ENCODE measurements around the gene KLK4.
A peak's percentile ranks its signal among the peaks of the same experiment; 100 is the strongest.

GRCh38 chr19:50870417-50871089 is 40.6 kb downstream of the KLK4 start:
- TF ChIP-seq CTCF (IDR thresholded peaks at IDR 0.05; ENCODE audit: extremely low read depth in 1 of 2, insufficient read depth in 1 of 2, low read depth in 1 of 2, low read length in 2 of 2) (peak in 1 of 2 donors; percentile 12), POLR2AphosphoS5 (IDR thresholded peaks at IDR 0.05; ENCODE audit: insufficient read depth, low read depth, low read length) (no peak), FOS (IDR thresholded peaks at IDR 0.05; ENCODE audit: borderline replicate concordance, insufficient read depth, low read length) (no peak), POLR2A (IDR thresholded peaks at IDR 0.05; ENCODE audit: low read depth, low read length) (no peak), EZH2 (IDR thresholded peaks at IDR 0.05; ENCODE audit: borderline replicate concordance, low read depth, low read length, severe bottlenecking) (no peak), JUN (IDR thresholded peaks at IDR 0.05; ENCODE audit: borderline replicate concordance, insufficient read depth, insufficient read length, low read depth) (no peak), GATA2 (IDR thresholded peaks at IDR 0.05; ENCODE audit: insufficient read depth, insufficient read length, low read depth, low read length) (no peak), MAX (IDR thresholded peaks at IDR 0.05; ENCODE audit: insufficient read depth, insufficient read length) (no peak), MYC (IDR thresholded peaks at IDR 0.05; ENCODE audit: low read depth, low read length) (no peak)
